HepG2 (cell line): Measurements from ENCODE around the gene TAF6. TPM values are rescaled to one million over a fixed set of nuclear protein-coding genes. Genes with fewer than 3 reads are reported as not detected.

Experiments
- ATM ChIP-seq: fragments of 450-650 bp; IDR thresholded peaks from 2 replicates; pipeline ENCODE4 v1.7.1; 2017; ENCODE audit warnings: mild to moderate bottlenecking, borderline replicate concordance
- CBX1 ChIP-seq: IDR thresholded peaks from one replicate; pipeline ENCODE4 v1.6.1; 2016; ENCODE audit warnings: antibody characterized with exemption, low read depth
- HIVEP1 ChIP-seq: sonication (generic); formaldehyde crosslinking; IDR thresholded peaks from 2 replicates; pipeline ENCODE4 v1.4.0; 2020; ENCODE audit warnings: mild to moderate bottlenecking, missing genetic modification reagents
- HNRNPH1 ChIP-seq: fragments of 200-400 bp; formaldehyde crosslinking; optimal IDR thresholded peaks from 2 replicates; pipeline ENCODE3; 2017; ENCODE audit warnings: mild to moderate bottlenecking, low read depth, low read length
- HOXD1 ChIP-seq: sonication (generic); formaldehyde crosslinking; IDR thresholded peaks from 2 replicates; pipeline ENCODE4 v1.5.0; 2020; ENCODE audit warnings: missing genetic modification reagents
- THAP11 ChIP-seq: IDR thresholded peaks from 2 replicates; pipeline ENCODE4 v1.6.1; 2016; ENCODE audit warnings: missing biosample characterization, missing genetic modification reagents
- ZNF121 ChIP-seq: sonication (generic); formaldehyde crosslinking; IDR thresholded peaks from 2 replicates; pipeline ENCODE4 v1.5.0; 2020; ENCODE audit warnings: mild to moderate bottlenecking, missing genetic modification reagents
- ZNF446 ChIP-seq: sonication (generic); formaldehyde crosslinking; IDR thresholded peaks from 2 replicates; pipeline ENCODE4 v1.5.0; 2020; ENCODE audit warnings: mild to moderate bottlenecking, missing genetic modification reagents
- ZNF660 ChIP-seq: sonication (generic); formaldehyde crosslinking; IDR thresholded peaks from 2 replicates; pipeline ENCODE4 v1.5.1; 2020; ENCODE audit warnings: mild to moderate bottlenecking, low read depth, missing genetic modification reagents, borderline replicate concordance
- polyA plus RNA-seq, 8 experiments: library from polyadenylated mRNA; depleted of rRNA in 3 of 8; stranded (reverse) in 7 of 8; unstranded in 1 of 8; fragments of >200 nt; fragmentation: Illumina TruSeq in 4 of 8; extraction: Trizol in 4 of 8; gene quantifications; 2 replicates each; pipeline versions ENCODE4 v1.2.1 to v1.2.3, GENCODE V29; 2011 to 2016; ENCODE audit warnings: low read depth in 4 of 8, missing spikeins in 1 of 8, mixed read lengths in 1 of 8; ENCODE audit not compliant: insufficient read depth in 1 of 8
- total RNA-seq, 5 experiments: library from RNA; depleted of rRNA; stranded (reverse); fragments of >200 nt; fragmentation: Illumina TruSeq; extraction: Trizol; gene quantifications; 2 replicates each; pipeline ENCODE4 v1.2.3, GENCODE V29; 2016; ENCODE audit warnings: low read depth in 1 of 5
- TF ChIP-seq, protein P1 (sequence below): sonication (generic); formaldehyde crosslinking; IDR thresholded peaks from 2 replicates; pipeline ENCODE4 v1.4.0; 2020; ENCODE audit warnings: missing genetic modification reagents
- TF ChIP-seq, protein P2 (sequence below): sonication (generic); formaldehyde crosslinking; IDR thresholded peaks from 2 replicates; pipeline ENCODE4 v1.4.0; 2020; ENCODE audit warnings: missing genetic modification reagents, borderline replicate concordance
- TF ChIP-seq, protein P3 (sequence below): sonication (generic); formaldehyde crosslinking; IDR thresholded peaks from 2 replicates; pipeline ENCODE4 v1.9.0; 2021; ENCODE audit warnings: mild to moderate bottlenecking, missing genetic modification reagents
- TF ChIP-seq, protein P4 (sequence below): sonication (generic); formaldehyde crosslinking; IDR thresholded peaks from 2 replicates; pipeline ENCODE4 v1.4.0; 2020; ENCODE audit warnings: missing genetic modification reagents

The TAF6 gene
- total and polyA plus RNA-seq, 2 of the 13 experiments (the other 11 are each of a cell fraction or from before 2014, with no cell fraction given) = 12.9 to 18.8 TPM

DNA sequence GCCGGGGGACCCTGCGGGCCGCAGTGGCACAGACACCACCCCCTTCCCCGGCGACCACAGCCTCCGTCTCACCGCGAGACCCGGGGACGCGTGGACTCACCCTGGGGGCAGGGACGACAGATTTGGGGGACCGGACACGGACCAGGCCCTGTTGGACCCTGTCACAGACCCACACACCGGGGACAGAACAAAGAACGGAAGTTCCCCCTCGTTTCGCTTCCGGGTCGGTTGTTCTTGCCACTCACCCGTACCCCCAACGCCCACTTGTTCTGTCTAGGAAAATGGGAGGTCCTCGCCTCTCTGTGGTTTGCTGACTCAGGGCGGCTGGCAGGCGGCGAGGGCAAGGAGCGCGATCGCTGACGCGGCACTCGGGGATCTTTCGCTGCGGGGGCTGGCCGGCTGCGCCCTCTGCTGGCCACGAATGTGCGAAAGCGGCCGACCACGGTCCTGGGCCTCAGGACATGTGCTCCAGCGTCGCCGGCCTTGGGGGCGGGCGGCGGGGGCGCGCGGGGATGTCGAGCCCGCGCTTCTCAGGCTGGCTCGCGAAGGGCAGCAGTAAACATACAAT, 37.5 kb downstream of the TAF6 start, which contains the start of gene ZNF3 (continued):
- TF ChIP-seq, protein P1, sequence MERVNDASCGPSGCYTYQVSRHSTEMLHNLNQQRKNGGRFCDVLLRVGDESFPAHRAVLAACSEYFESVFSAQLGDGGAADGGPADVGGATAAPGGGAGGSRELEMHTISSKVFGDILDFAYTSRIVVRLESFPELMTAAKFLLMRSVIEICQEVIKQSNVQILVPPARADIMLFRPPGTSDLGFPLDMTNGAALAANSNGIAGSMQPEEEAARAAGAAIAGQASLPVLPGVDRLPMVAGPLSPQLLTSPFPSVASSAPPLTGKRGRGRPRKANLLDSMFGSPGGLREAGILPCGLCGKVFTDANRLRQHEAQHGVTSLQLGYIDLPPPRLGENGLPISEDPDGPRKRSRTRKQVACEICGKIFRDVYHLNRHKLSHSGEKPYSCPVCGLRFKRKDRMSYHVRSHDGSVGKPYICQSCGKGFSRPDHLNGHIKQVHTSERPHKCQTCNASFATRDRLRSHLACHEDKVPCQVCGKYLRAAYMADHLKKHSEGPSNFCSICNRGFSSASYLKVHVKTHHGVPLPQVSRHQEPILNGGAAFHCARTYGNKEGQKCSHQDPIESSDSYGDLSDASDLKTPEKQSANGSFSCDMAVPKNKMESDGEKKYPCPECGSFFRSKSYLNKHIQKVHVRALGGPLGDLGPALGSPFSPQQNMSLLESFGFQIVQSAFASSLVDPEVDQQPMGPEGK (CRISPR knock-in tag) = peak; percentile 91
- TF ChIP-seq ZNF660 (CRISPR knock-in tag) (no peak), ZNF121 (peak; percentile 51; the same call in 1 of the 2 replicates), HNRNPH1 (no peak), ATM (no peak), ZNF446 (CRISPR knock-in tag) (no peak; the same call in 1 of the 2 replicates), THAP11 (CRISPR knock-in tag) (peak; percentile 94), CBX1 (peak; percentile 71), HOXD1 (CRISPR knock-in tag) (0 out of 2 replicates have a peak, but pooled peaks have one; percentile 30), HIVEP1 (CRISPR knock-in tag) (peak; percentile 79)
- TF ChIP-seq, protein P2, sequence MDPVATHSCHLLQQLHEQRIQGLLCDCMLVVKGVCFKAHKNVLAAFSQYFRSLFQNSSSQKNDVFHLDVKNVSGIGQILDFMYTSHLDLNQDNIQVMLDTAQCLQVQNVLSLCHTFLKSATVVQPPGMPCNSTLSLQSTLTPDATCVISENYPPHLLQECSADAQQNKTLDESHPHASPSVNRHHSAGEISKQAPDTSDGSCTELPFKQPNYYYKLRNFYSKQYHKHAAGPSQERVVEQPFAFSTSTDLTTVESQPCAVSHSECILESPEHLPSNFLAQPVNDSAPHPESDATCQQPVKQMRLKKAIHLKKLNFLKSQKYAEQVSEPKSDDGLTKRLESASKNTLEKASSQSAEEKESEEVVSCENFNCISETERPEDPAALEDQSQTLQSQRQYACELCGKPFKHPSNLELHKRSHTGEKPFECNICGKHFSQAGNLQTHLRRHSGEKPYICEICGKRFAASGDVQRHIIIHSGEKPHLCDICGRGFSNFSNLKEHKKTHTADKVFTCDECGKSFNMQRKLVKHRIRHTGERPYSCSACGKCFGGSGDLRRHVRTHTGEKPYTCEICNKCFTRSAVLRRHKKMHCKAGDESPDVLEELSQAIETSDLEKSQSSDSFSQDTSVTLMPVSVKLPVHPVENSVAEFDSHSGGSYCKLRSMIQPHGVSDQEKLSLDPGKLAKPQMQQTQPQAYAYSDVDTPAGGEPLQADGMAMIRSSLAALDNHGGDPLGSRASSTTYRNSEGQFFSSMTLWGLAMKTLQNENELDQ (CRISPR knock-in tag) = no peak; the same call in 1 of the 2 replicates
- TF ChIP-seq, protein P3, sequence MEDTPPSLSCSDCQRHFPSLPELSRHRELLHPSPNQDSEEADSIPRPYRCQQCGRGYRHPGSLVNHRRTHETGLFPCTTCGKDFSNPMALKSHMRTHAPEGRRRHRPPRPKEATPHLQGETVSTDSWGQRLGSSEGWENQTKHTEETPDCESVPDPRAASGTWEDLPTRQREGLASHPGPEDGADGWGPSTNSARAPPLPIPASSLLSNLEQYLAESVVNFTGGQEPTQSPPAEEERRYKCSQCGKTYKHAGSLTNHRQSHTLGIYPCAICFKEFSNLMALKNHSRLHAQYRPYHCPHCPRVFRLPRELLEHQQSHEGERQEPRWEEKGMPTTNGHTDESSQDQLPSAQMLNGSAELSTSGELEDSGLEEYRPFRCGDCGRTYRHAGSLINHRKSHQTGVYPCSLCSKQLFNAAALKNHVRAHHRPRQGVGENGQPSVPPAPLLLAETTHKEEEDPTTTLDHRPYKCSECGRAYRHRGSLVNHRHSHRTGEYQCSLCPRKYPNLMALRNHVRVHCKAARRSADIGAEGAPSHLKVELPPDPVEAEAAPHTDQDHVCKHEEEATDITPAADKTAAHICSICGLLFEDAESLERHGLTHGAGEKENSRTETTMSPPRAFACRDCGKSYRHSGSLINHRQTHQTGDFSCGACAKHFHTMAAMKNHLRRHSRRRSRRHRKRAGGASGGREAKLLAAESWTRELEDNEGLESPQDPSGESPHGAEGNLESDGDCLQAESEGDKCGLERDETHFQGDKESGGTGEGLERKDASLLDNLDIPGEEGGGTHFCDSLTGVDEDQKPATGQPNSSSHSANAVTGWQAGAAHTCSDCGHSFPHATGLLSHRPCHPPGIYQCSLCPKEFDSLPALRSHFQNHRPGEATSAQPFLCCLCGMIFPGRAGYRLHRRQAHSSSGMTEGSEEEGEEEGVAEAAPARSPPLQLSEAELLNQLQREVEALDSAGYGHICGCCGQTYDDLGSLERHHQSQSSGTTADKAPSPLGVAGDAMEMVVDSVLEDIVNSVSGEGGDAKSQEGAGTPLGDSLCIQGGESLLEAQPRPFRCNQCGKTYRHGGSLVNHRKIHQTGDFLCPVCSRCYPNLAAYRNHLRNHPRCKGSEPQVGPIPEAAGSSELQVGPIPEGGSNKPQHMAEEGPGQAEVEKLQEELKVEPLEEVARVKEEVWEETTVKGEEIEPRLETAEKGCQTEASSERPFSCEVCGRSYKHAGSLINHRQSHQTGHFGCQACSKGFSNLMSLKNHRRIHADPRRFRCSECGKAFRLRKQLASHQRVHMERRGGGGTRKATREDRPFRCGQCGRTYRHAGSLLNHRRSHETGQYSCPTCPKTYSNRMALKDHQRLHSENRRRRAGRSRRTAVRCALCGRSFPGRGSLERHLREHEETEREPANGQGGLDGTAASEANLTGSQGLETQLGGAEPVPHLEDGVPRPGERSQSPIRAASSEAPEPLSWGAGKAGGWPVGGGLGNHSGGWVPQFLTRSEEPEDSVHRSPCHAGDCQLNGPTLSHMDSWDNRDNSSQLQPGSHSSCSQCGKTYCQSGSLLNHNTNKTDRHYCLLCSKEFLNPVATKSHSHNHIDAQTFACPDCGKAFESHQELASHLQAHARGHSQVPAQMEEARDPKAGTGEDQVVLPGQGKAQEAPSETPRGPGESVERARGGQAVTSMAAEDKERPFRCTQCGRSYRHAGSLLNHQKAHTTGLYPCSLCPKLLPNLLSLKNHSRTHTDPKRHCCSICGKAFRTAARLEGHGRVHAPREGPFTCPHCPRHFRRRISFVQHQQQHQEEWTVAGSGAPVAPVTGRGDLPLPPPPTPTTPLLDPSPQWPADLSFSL = no peak
- TF ChIP-seq, protein P4, sequence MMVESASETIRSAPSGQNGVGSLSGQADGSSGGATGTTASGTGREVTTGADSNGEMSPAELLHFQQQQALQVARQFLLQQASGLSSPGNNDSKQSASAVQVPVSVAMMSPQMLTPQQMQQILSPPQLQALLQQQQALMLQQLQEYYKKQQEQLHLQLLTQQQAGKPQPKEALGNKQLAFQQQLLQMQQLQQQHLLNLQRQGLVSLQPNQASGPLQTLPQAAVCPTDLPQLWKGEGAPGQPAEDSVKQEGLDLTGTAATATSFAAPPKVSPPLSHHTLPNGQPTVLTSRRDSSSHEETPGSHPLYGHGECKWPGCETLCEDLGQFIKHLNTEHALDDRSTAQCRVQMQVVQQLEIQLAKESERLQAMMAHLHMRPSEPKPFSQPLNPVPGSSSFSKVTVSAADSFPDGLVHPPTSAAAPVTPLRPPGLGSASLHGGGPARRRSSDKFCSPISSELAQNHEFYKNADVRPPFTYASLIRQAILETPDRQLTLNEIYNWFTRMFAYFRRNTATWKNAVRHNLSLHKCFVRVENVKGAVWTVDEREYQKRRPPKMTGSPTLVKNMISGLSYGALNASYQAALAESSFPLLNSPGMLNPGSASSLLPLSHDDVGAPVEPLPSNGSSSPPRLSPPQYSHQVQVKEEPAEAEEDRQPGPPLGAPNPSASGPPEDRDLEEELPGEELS (CRISPR knock-in tag) = peak; percentile 74; the same call in 1 of the 2 replicates
